ENCODE data around the gene NAA15. TPM values are rescaled to one million over a fixed set of nuclear protein-coding genes. Genes with fewer than 3 reads are reported as not detected.

The NAA15 gene
- total and polyA plus RNA-seq, 8 donors = 4.8 to 55.1 (median 19.0) TPM

DNA sequence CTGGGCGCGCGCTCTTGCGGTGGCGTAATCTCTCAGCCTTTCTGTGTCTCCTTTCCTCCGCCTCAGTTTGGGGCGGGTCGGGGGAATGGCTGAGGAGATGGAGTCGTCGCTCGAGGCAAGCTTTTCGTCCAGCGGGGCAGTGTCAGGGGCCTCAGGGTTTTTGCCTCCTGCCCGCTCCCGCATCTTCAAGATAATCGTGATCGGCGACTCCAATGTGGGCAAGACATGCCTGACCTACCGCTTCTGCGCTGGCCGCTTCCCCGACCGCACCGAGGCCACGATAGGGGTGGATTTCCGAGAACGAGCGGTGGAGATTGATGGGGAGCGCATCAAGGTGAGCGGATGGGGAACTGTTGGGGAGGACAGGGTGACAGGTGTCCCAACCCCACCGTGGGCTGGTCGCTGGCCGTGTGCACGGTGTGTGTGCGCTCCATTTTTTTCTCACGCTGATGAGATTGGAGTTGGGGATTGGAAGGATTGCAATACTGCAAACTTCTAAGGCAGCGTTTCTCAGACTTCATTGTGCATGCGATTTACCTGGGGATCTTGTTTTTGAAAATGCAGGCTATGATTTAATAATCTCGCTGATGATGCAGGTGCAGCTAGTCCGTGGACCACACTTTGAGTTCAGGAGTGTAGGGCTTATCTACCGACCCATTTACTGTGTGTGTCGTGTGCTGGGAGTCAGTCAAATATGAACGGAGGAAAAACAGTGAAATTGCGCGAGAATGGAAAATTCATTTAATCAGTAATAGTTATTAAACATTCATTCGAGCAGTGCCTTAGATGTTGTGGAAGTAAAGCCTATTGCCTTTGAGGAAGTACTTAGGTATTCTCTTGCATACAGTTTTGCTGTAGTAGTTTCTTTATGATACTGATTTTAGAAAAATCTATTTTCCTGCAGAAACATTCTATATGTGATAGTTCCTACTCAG, 153.1 kb downstream of the NAA15 start, which contains the start of gene RAB33B:
RAB33B (plus strand) TSS at position 11 of the 935 bp plus-strand sequence; CDS start at position 86, 75 bp downstream.
- peaks cover 29 to 70% (median 60%) of the 10 kb centered on the region in 4 donors for H3K4me1 ChIP-seq
- DNase-seq = no peak
- H3K9me3 ChIP-seq = no peaks in the 10 kb centered on the region
- intact Hi-C loops (cut with DNase I; ENCODE audit: low total_unique reads) = no loop called here
- WGBS, 5 donors = 1% methylated on average over 33 to 46 of the region's 46 CpGs
- peak within 1 kb of the TSS; percentile 78 to 85 (median 82) for H3K4me3 ChIP-seq
- peak; percentile 92 to 96 (median 95) for TF ChIP-seq POLR2AphosphoS5 (IDR thresholded peaks at IDR 0.05)
- no peak for TF ChIP-seq CTCF (IDR thresholded peaks at IDR 0.05)
- no peak for TF ChIP-seq EP300 (IDR thresholded peaks at IDR 0.05)
- peak in 2 of 4 donors; percentile 64 to 88 for TF ChIP-seq POLR2A (IDR thresholded peaks at IDR 0.05)
- no peaks in the 10 kb centered on the region for H3K36me3 ChIP-seq
- H3K27me3 ChIP-seq = no peaks in the 10 kb centered on the region
- peak within 1 kb of the TSS; percentile 93 to 99 (median 99) for H3K27ac ChIP-seq

DNA sequence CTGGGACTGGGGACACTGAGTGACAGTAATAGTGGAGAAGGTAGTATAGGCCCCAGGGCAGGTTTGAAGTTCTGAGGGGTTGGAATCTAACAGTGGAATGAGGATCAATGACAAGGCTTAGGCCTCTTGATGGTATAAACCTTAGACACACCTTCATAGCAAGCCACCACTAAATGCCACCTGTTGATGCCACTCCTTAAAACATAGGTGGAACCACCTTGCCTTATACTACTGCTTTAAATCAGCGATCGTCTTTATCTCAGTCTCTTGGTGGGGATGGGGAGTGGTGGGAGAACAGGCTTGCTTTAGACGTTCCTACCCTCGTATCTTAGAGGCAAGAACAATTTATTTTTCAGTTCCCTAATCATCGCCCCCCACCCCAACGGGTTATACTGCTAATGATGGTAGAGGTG, 153.8 kb downstream of the NAA15 start:
- DNase-seq = peak in 1 of 2 donors; percentile 26
- intact Hi-C loops (cut with DNase I; ENCODE audit: low total_unique reads) = no loop called here
- Histone ChIP-seq H3K27ac (peak overlapping the region; percentile 53 to 99 (median 96)), H3K4me1 (peaks cover 29 to 77% (median 60%) of the 10 kb centered on the region in 4 donors), H3K27me3 (no peaks in the 10 kb centered on the region), H3K4me3 (peak overlapping the region; percentile 78 to 85 (median 82)), H3K9me3 (no peaks in the 10 kb centered on the region), H3K36me3 (no peaks in the 10 kb centered on the region)
- 20 to 36% (median 25%) methylated on average over 6 of the region's 6 CpGs for WGBS, 5 donors
- TF ChIP-seq EP300 (IDR thresholded peaks at IDR 0.05) (no peak), POLR2A (IDR thresholded peaks at IDR 0.05) (no peak), CTCF (IDR thresholded peaks at IDR 0.05) (no peak), POLR2AphosphoS5 (IDR thresholded peaks at IDR 0.05) (no peak)

GRCh38 chr4:139457318-139457717, 156.0 kb downstream of the NAA15 start:
- DNase-seq = peak in 1 of 2 donors; percentile 38
- no peaks in the 10 kb centered on the region for H3K27me3 ChIP-seq
- intact Hi-C loops (cut with DNase I; ENCODE audit: low total_unique reads) = no loop called here
- H3K4me1 ChIP-seq = peaks cover 25 to 63% (median 56%) of the 10 kb centered on the region in 4 donors
- peak overlapping the region in 1 of 4 donors; percentile 78 for H3K4me3 ChIP-seq
- TF ChIP-seq POLR2AphosphoS5 (IDR thresholded peaks at IDR 0.05) (no peak), CTCF (IDR thresholded peaks at IDR 0.05) (no peak), EP300 (IDR thresholded peaks at IDR 0.05) (no peak), POLR2A (IDR thresholded peaks at IDR 0.05) (no peak)
- H3K27ac ChIP-seq = peak overlapping the region in 2 of 5 donors; percentile 14 to 46
- WGBS, 5 donors = 21 to 50% (median 31%) methylated on average over 4 of the region's 4 CpGs
- H3K36me3 ChIP-seq = no peaks in the 10 kb centered on the region
- H3K9me3 ChIP-seq = no peaks in the 10 kb centered on the region

DNA sequence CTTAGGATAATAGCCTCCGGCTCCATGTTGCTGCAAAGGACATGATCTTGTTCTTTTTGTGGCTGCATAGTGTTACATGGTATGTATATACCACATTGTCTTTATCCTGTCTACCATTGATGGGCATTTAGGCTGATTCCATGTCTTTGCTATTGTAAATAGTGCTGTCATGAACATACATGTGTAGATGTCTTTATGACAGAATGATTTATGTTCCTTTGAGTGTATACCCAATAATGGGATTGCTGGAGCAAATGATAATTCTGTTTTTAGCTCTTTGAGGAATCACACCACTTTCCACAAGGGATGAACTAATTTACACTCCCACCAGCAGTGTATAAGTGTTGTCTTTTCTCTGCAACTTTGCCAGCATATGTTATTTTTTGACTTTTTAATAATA, 157.2 kb downstream of the NAA15 start:
- 32 to 78% (median 51%) methylated on average over 1 of the region's 1 CpG for WGBS, 5 donors
- no peak for DNase-seq
- Histone ChIP-seq H3K9me3 (no peaks in the 10 kb centered on the region), H3K4me1 (peaks cover 17 to 59% (median 49%) of the 10 kb centered on the region in 4 donors), H3K27me3 (no peaks in the 10 kb centered on the region), H3K4me3 (peak overlapping the region in 1 of 4 donors; percentile 6), H3K27ac (peak overlapping the region in 1 of 5 donors; percentile 46), H3K36me3 (peaks cover 0 to 6% (median 0%) of the 10 kb centered on the region in 4 donors)
- TF ChIP-seq POLR2A (IDR thresholded peaks at IDR 0.05) = no peak
- no peak for TF ChIP-seq CTCF (IDR thresholded peaks at IDR 0.05)
- TF ChIP-seq EP300 (IDR thresholded peaks at IDR 0.05) = no peak
- no peak for TF ChIP-seq POLR2AphosphoS5 (IDR thresholded peaks at IDR 0.05)
- intact Hi-C loops (cut with DNase I; ENCODE audit: low total_unique reads) = no loop called here

Data from stomach (tissue), 9 donors.